GM19452 (cell line): ENCODE results near the gene HNRNPL.
"Not testable (repeated sequence)": the region's sequence is repeated elsewhere in the genome, so short reads cannot be mapped to it uniquely, and the experiment has no call there.

Experiments used
- ATAC-seq: cut with Tn5 transposase; IDR thresholded peaks from one replicate; pipeline ENCODE4 v1.9.1; 2021; ENCODE audit not compliant: unreplicated experiment

Gene HNRNPL

DNA sequence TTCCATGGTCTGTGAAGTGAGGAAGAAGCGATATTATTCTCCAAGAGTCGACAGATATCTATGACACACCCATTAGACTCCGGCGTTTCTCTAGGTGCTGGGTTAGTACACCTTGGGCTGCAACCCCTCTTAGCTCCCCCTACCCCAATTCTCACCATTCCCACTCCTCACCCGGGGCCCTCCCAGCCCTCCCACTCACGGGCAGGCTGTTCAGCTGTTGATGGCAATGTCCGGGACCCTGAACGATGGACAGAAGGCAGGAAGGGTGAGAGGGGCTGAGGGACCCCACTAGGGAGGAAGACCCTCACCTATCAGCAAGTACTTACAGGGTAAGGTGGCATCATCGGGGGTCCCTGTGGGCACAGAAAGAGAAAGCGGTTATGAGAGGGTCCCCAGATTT is 46.2 kb downstream of the HNRNPL start:
- ATAC-seq: no peak

DNA sequence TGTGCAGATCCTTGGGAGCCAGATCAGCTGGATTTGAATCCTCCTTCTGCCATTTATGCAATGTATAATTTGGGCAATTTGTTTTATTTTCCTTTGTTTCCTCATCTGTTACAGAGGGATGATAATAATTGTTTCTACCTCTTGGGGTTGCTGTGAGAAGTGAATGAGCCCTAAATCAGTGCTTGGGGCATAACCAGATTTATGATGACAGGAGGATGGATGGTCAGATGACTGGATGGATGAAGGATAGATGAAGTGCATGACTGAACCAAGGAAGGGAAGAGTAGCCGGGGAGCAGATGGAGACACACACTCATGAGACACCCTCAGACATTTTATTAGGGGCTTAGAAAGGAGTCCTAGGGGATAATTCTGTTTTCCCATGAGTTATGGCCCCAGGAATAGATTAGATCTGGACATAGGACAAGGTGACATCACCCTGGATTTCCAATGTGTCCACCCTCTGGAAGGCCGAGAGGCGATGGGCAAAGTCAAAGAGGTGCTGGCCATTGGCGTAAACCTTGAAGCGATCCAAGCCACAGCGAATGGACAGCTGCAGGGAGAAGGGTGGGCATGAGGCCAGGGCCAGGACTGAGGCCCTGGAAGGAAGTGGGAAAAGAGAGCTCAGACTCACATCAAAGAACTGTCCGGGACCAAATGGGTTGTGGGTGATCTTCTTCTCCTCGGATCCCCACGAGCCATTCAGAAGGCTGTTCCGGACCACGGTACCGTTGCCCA is 48.3 kb downstream of the HNRNPL start:
- no peak for ATAC-seq

DNA sequence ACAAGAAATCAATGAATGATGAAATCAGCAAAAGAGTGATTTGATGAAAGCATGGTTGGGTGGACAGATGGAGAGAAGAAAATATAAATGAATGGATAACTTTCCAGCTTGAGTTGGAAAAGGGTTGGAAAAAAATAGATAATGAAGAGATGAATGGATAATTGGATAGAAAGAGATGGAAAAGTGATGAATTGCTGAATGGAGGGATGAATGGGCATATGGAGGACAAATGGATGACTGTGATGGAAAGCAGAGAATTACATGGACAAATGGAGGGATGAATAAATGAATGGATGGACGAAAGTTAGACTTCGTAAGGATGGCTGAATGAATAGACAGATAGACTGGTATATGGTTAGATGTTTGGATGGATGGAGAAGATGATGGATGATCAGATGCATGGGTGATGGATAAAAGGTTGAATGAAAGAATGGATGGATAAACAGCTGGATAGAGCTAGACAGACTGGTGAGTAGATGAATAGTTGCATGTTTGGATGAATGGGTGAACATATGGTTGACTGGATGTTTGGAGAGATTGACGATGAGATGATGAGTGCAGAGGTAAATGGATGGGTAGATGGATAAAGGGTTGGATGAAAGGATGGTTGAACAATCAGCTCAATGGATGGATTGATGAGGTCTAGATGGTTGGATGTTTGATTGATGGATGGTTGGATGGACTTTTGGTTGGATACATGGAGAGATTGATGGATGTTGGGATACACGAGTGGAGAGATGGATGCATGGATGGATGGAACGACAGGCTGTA is 49.0 kb downstream of the HNRNPL start:
- ATAC-seq: no peak

DNA sequence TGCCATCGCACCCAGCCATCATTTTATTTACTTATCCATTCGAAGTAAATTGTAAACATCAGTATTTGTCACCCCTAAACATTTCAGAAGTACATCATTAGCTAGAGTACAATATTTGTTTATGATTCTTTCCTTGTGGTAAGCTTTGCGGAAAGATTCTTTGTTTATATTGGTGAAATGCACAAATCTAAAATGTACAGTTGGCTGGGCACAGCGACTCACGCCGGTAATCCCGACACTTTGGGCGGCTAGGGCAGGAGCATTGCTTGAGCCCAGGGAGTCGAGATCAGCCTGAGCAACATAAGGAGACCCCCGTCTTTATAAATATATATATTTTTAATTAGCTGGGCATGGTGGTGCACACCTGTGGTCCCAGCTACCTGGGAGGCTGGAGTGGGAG is 50.7 kb downstream of the HNRNPL start:
- ATAC-seq: no peak

DNA sequence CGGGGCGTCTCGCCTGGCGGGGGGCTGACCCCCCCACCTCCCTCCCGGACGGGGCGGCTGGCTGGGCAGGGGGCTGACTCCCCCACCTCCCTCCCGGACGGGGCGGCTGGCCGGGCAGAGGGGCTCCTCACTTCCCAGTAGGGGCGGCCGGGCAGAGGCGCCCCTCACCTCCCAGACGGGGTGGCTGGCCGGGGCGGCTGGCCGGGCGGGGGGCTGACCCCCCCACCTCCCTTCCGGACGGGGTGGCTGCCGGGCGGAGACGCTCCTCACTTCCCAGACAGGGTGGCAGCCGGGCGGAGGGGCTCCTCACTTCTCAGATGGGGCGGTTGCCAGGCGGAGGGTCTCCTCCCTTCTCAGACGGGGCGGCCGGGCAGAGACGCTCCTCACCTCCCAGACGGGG is 52.0 kb downstream of the HNRNPL start:
- ATAC-seq: not testable (repeated sequence)

DNA sequence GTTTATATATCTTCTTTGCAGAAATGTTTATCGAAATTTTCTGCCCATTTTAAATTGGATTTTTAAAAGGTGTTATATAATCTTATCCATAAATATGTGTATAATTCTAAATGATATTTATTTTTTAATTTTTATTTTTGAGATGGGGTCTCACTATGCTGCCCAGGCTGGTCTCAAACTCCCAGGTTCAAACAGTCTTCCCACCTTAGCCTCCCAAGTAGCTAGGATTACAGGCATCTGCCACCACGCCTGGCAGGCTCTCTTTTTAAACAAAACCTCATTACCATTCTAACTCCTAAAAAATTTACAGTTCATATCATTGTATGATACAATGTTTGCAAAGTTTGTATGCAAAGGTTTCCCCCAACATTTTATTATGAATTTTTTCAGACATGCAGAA is 53.6 kb downstream of the HNRNPL start:
- no peak for ATAC-seq

DNA sequence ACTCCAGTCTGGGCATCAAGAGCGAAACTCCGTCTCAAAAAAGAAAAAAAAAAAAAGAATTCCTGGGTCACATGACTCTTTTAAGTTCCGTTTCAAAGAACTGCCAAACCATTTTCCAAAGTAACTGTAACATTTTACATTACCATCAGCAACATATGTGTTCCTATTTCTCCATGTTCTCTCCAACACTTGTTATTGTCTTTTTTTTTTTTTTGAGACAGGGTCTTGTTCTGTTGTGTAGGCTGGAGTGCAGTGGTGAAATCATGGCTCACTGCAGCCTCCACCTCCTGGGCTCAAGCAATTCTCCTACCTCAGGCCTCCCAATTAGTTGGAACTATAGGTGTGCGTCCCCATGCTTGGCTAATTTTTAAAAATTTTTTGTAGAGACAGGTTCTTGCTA is 54.2 kb downstream of the HNRNPL start:
- no peak for ATAC-seq

DNA sequence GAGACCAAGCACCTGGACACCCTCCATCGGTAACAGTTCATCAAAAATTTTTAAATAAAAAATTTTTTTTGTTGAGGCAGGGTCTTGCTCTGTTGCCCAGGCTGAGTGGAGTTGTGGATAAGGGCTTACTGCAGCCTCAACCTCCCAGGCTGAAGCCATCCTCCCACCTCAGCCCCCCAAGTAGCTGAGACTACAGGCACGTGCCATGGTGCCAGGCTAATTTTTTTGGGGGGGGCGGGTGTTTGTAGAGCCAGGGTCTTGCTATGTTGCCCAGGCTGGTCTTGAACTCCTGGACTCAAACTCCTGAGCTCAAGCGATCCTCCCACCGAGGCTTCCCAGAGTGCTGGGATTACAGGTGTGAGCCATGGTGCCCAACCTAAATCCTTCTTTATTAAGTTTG is 56.1 kb downstream of the HNRNPL start:
- ATAC-seq: no peak

DNA sequence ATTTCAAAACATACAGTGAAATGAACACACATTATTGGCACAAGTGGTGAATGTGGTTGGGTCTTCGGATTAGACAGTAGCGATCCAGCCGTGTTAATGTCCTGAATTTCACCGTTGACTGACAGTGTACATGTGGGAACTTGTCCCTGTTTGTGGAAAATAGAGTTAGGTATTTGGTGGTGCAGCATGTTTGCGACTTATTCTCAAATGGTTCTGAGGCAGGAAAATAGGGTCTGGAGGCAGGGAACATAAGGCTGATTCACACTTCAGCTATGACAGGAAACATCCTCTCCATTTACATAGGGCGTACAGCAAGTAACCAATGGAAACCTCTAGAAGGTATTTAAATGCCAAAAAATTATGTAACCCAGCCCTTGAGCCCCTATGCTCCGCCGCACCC is 56.6 kb downstream of the HNRNPL start:
- ATAC-seq: no peak

DNA sequence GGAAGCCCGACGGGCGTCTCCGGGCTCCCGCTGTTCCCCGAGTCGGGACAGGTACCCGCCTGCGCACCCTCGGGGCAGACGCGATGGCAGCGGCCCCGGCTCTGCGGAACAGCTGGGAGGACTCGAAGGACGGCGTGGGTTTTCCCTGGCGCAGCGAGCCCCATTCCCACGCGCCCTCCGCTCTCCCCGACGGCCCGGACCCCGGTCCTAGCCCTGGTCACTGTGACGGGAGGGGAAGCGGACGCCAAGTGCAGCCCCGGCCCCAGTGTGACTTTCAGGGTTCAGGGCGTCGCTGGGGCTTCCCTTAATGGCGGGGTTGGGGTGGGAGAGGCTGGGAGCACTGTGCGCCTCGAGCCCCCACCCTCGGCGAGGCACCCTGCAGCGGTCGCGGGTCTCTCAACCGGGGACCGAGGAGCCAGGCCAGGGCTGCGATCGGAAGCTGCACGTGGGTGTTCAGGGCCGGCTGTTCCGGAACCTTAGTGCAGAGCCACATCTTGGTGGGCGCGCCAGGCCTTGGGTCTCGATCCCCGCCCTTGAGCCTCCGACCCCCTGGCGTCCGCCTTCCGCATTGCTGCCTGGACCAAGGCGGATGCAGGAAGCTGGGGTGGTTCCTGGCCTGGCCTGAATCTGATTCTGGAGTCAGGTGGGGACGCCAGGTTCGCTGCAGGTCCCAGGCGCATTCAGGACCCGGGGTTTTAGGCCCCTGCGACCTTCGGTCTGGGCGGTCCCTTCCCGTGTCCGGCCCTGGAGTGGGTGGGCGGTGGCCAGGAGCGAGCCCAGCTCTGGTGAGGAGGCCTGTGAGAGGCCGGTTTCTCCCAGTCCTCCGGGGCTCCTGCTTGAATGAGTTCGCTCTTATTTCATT is 57.3 kb downstream of the HNRNPL start:
- no peak for ATAC-seq

DNA sequence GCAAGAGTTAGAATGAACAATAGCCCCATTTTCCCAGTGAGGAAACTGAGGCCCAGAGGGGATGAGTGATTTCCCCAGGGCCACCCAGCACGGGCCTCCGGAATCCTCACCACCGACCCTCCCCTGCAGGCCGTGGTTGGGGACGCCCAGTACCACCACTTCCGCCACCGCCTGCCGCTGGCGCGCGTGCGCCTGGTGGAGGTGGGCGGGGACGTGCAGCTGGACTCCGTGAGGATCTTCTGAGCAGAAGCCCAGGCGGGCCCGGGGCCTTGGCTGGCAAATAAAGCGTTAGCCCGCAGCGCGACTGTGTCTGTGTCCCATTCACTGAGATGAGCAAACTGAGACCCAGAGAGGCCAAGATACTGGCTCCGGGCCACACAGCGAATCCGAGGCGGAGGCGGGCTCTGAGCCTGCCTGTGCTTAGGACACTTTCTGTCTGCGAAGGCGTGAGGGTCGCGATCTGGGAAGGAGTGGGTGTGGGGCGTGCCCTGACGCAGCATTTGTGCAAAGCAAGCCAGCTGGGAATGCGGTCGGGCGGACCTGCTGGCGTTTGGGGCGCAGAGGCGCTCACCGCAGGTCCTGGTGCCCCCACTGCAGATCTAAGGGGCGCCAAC is 58.2 kb downstream of the HNRNPL start:
- ATAC-seq: peak; percentile 63

DNA sequence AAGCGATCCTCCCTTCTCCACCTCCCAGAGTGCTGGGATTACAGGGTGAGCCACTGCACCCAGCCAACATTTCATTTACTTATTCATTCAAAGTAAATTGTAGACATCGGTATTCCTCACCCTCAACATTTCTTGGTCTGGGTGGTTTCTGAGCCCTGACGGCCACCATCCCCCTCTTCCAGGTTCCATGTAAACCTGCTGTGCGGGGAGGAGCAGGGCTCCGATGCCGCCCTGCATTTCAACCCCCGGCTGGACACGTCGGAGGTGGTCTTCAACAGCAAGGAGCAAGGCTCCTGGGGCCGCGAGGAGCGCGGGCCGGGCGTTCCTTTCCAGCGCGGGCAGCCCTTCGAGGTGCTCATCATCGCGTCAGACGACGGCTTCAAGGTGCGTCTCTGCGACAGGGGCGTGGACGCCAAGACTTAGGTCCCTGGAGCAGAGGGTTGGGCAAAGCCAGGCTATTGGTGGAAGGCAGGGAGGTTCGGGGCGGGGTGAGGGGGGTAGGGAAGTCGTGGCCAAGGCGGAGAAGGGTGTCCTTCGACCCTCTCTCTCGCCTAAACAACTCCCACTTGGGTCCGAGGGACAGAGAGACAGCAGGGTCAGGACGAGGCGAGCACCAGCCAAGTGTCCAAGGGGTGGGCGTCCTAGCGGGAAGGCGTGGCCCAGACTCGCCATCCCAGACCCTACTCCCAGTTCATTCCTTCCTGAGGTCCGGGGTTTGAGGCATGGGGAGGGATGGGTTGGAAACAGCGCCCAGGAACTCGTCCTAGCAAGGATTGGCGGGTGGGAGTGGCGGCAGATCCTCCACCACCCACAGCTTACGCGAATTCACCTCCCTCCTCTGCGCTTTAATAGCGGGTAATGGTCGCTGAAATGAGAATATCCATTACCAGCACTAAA is 59.0 kb downstream of the HNRNPL start:
- ATAC-seq: not testable (repeated sequence)

DNA sequence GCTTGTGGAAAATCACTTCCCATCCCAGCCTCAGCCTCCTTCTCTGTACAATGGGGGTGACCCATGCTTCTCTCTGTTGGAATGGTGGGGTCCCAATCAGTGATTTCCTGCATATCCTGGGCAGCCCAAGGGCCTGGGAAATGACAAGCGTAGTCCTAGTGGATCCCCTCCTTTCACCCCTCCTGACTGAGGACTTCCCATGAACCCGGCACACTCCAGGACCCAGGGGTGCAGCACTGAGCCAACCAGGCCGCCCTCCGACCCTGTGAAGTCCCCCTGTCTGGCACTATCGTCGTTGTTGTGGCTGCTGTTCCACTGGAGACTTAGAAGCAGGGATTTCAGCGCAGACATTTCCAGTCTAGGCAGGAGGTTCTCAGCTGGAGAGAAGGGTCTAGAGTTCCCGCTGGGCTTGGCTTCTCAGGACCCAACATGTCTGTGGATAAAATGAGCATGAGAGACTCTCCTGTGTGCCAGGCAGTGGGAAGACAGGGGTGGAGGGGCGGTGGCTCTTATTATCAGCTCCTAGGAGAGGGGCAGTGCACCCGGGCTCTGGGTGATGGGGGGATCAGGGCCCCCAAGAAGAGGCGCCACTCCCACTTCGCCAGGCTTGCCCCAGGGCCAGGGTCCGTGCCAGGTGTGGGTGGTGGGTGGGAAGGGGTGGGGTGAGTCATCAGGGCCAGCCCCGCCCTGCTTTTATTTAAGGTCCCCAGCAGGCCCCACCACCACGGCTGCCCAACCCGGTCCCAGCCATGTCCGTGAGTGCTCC is 61.1 kb downstream of the HNRNPL start, which contains the start of gene LGALS7B:
LGALS7B (plus strand) TSS at position 723 of the 766 bp plus-strand sequence; CDS start at position 750, 27 bp downstream.
- no peak for ATAC-seq

DNA sequence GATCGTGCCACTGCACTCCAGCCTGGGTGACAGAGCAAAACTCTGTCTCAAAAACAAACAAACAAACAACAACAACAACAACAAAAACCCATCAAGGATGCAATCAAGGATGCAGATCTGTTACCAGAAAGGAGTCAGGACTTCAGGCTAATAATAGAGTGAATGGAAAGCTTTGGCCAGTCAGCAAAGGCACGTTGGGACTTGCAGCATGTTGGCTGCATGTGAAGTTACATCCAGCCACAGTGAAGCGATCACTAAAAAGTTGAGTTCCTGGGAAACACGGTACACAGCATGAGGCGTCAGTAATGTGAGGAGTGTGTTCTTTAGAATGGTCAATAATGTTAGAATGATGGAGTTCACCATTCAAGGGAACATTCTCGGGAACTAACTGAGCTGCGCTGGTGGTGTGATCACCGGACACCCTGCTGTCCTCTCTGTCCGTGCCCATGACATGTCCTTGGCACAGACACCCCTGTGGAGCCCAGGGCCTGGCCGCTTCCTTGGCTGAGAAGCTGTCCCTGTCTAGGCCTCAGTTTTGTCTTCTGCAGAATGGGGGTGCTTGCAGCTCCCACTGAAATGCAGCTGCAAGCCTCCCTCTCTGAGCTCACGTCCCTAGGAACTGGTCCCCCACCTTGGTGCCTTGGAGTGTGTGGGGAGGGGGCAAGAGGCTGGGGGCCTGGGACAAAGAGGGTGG is 63.1 kb downstream of the HNRNPL start:
- ATAC-seq: no peak
